H1 (cell line): ENCODE measurements around the gene ZBTB20. TPM values are rescaled to one million over a fixed set of nuclear protein-coding genes. Genes with fewer than 3 reads are reported as not detected.

ENCODE experiments used
- PHF8 ChIP-seq: fragments of 200-600 bp; sonication (generic); conservative IDR thresholded peaks from 2 replicates; pipeline ENCODE4 v1.7.1; 2012; ENCODE audit warnings: low read depth, mild to moderate bottlenecking, inconsistent platforms, low read length, moderate library complexity
- polyA plus RNA-seq, 7 experiments: library from polyadenylated mRNA; depleted of rRNA in 3 of 7; stranded (reverse) in 5 of 7; unstranded in 2 of 7; fragments of >200 nt in 5 of 7; fragments of 200-250 nt in 2 of 7; gene quantifications; 1 replicate in 5 of 7; 2 replicates in 1 of 7; 4 replicates in 1 of 7; pipeline versions ENCODE4 v1.2.1 to v1.2.3, GENCODE V29; 2011 to 2013; ENCODE audit warnings: missing spikeins in 2 of 7, mixed read lengths in 2 of 7
- total RNA-seq: library from RNA; stranded (reverse); fragmentation: NEBNext Ultra II Directional; extraction: Animal tissue kit (Norgen Biotek cat#: 25700); gene quantifications from 2 replicates; pipeline ENCODE4 v1.2.1, GENCODE V29; 2021

Gene ZBTB20
- total and polyA plus RNA-seq, 2 of the 8 experiments (the other 6 are each of a cell fraction or from before 2014, with no cell fraction given), result 0.35 to 1.3 TPM

DNA sequence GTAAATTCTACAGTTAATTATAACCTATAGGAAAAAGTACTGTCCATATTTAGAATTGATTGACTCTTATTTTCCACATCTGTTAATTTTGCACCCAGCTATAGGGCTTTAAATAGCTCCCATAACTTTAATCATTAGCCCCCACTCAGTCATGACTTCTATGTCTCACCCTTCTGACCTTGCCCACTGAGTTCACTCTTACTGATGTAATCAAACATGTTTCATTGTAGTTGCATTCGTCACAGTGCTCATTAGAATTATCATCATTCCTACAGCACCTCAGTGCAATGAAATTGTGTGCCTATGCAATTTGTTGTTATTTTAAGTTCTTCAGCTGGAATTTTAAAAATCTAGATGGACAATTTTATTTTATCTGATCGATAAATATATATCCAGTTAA, 701.9 kb downstream of the ZBTB20 start (continued):
- no peak for TF ChIP-seq PHF8
